Measurements from ENCODE around the gene FNDC3B.

FNDC3B gene

GRCh38 chr3:172293093-172293492 is 253.7 kb downstream of the FNDC3B start:
- no peaks in the 10 kb centered on the region for H3K36me3 ChIP-seq (ENCODE audit: low read length)
- no peaks in the 10 kb centered on the region for H3F3A ChIP-seq (ENCODE audit: insufficient read depth)
- H3K4me3 ChIP-seq (ENCODE audit: insufficient read depth, low read length, poor library complexity, severe bottlenecking): no peak overlapping the region

GRCh38 chr3:172294223-172294806 is 254.9 kb downstream of the FNDC3B start:
- Histone ChIP-seq H3K9me2 (replicated peaks; ENCODE audit: insufficient read depth, low read length) (no peaks in the 10 kb centered on the region), H3K4me2 (ENCODE audit: low read depth, low read length, poor library complexity, severe bottlenecking) (no peak overlapping the region), H4K20me1 (ENCODE audit: low read depth, low read length) (no peaks in the 10 kb centered on the region), H3K27me3 (ENCODE audit: low read length) (no peaks in the 10 kb centered on the region), H3F3A (ENCODE audit: insufficient read depth) (no peaks in the 10 kb centered on the region), H3K4me3 (ENCODE audit: insufficient read depth, low read length, poor library complexity, severe bottlenecking) (no peak overlapping the region), H3K36me3 (ENCODE audit: low read length) (no peaks in the 10 kb centered on the region), H3K9ac (ENCODE audit: low read length) (no peak overlapping the region), H3K9me3 (ENCODE audit: insufficient read depth, low read length) (no peaks in the 10 kb centered on the region), H3K27ac (ENCODE audit: low read depth, low read length) (no peak overlapping the region), H3K79me2 (ENCODE audit: insufficient read depth, low read length) (no peaks in the 10 kb centered on the region), H2AFZ (ENCODE audit: low read depth, low read length, severe bottlenecking) (no peak overlapping the region)
- TF ChIP-seq CTCF (IDR thresholded peaks at IDR 0.05; ENCODE audit: insufficient read depth, low read length, poor library complexity, severe bottlenecking) (no peak), EZH2phosphoT487 (conservative IDR thresholded peaks at IDR 0.05; ENCODE audit: low read length) (no peak)

More at GRCh38 chr3:172293093-172293492, 253.7 kb downstream of the FNDC3B start:
- Histone ChIP-seq H2AFZ (ENCODE audit: low read depth, low read length, severe bottlenecking) (no peak overlapping the region), H3K9me2 (replicated peaks; ENCODE audit: insufficient read depth, low read length) (no peaks in the 10 kb centered on the region), H4K20me1 (ENCODE audit: low read depth, low read length) (no peaks in the 10 kb centered on the region), H3K27me3 (ENCODE audit: low read length) (no peaks in the 10 kb centered on the region), H3K4me2 (ENCODE audit: low read depth, low read length, poor library complexity, severe bottlenecking) (no peak overlapping the region), H3K9ac (ENCODE audit: low read length) (no peak overlapping the region), H3K27ac (ENCODE audit: low read depth, low read length) (no peak overlapping the region), H3K9me3 (ENCODE audit: insufficient read depth, low read length) (no peaks in the 10 kb centered on the region), H3K79me2 (ENCODE audit: insufficient read depth, low read length) (no peaks in the 10 kb centered on the region)
- TF ChIP-seq CTCF (IDR thresholded peaks at IDR 0.05; ENCODE audit: insufficient read depth, low read length, poor library complexity, severe bottlenecking) (no peak), EZH2phosphoT487 (conservative IDR thresholded peaks at IDR 0.05; ENCODE audit: low read length) (no peak)

GRCh38 chr3:172296248-172296974 is 257.0 kb downstream of the FNDC3B start:
- no peaks in the 10 kb centered on the region for H3K9me2 ChIP-seq (replicated peaks; ENCODE audit: insufficient read depth, low read length)

More at GRCh38 chr3:172296248-172296974, 257.0 kb downstream of the FNDC3B start:
- no peaks in the 10 kb centered on the region for H3K79me2 ChIP-seq (ENCODE audit: insufficient read depth, low read length)
- no peaks in the 10 kb centered on the region for H3K36me3 ChIP-seq (ENCODE audit: low read length)
- no peak overlapping the region for H3K4me3 ChIP-seq (ENCODE audit: insufficient read depth, low read length, poor library complexity, severe bottlenecking)
- H3K4me2 ChIP-seq (ENCODE audit: low read depth, low read length, poor library complexity, severe bottlenecking): no peak overlapping the region
- H3K9me3 ChIP-seq (ENCODE audit: insufficient read depth, low read length): no peaks in the 10 kb centered on the region
- no peaks in the 10 kb centered on the region for H3K27me3 ChIP-seq (ENCODE audit: low read length)
- no peak overlapping the region for H3K9ac ChIP-seq (ENCODE audit: low read length)
- no peak overlapping the region for H3K27ac ChIP-seq (ENCODE audit: low read depth, low read length)
- TF ChIP-seq EZH2phosphoT487 (conservative IDR thresholded peaks at IDR 0.05; ENCODE audit: low read length): no peak
- no peak for TF ChIP-seq CTCF (IDR thresholded peaks at IDR 0.05; ENCODE audit: insufficient read depth, low read length, poor library complexity, severe bottlenecking)
- H2AFZ ChIP-seq (ENCODE audit: low read depth, low read length, severe bottlenecking): no peak overlapping the region
- no peaks in the 10 kb centered on the region for H4K20me1 ChIP-seq (ENCODE audit: low read depth, low read length)
- no peaks in the 10 kb centered on the region for H3F3A ChIP-seq (ENCODE audit: insufficient read depth)

Measured in SU-DHL-6 (cell line).